ENCODE measurements around the gene CTSE.
"Not testable (repeated sequence)": the region's sequence is repeated elsewhere in the genome, so short reads cannot be mapped to it uniquely, and the experiment has no call there.

- not testable (repeated sequence) for TF ChIP-seq CTCF (IDR thresholded peaks at IDR 0.05); POLR2AphosphoS5 (IDR thresholded peaks at IDR 0.05; ENCODE audit: low read depth, low read length); TCF7L2 (IDR thresholded peaks at IDR 0.05; ENCODE audit: low read depth, low read length); SIN3A (IDR thresholded peaks at IDR 0.05; ENCODE audit: borderline replicate concordance, insufficient read depth, low read depth, low read length)
- TF ChIP-seq, protein P1, sequence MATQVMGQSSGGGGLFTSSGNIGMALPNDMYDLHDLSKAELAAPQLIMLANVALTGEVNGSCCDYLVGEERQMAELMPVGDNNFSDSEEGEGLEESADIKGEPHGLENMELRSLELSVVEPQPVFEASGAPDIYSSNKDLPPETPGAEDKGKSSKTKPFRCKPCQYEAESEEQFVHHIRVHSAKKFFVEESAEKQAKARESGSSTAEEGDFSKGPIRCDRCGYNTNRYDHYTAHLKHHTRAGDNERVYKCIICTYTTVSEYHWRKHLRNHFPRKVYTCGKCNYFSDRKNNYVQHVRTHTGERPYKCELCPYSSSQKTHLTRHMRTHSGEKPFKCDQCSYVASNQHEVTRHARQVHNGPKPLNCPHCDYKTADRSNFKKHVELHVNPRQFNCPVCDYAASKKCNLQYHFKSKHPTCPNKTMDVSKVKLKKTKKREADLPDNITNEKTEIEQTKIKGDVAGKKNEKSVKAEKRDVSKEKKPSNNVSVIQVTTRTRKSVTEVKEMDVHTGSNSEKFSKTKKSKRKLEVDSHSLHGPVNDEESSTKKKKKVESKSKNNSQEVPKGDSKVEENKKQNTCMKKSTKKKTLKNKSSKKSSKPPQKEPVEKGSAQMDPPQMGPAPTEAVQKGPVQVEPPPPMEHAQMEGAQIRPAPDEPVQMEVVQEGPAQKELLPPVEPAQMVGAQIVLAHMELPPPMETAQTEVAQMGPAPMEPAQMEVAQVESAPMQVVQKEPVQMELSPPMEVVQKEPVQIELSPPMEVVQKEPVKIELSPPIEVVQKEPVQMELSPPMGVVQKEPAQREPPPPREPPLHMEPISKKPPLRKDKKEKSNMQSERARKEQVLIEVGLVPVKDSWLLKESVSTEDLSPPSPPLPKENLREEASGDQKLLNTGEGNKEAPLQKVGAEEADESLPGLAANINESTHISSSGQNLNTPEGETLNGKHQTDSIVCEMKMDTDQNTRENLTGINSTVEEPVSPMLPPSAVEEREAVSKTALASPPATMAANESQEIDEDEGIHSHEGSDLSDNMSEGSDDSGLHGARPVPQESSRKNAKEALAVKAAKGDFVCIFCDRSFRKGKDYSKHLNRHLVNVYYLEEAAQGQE (IDR thresholded peaks at IDR 0.05; ENCODE audit: insufficient read depth in 1 of 2, low read depth in 2 of 2, low read length in 1 of 2) = not testable (repeated sequence)
Measured at GRCh38 chr1:206064501-206064900, 40.8 kb upstream of the CTSE start.

Measured in Panc1 (cell line).